GM18505 (cell line): Measurements from ENCODE around the gene EML2.

ENCODE experiments used
- ATAC-seq: cut with Tn5 transposase; IDR thresholded peaks from one replicate; pipeline ENCODE4 v1.9.1; 2021; ENCODE audit not compliant: unreplicated experiment
- POLR2A ChIP-seq: IDR thresholded peaks from 4 replicates; pipeline ENCODE4 v1.6.1; 2011; ENCODE audit warnings: borderline replicate concordance; ENCODE audit not compliant: insufficient read depth, insufficient read length; ENCODE audit errors: extremely low read depth

EML2 gene

GRCh38 chr19:45664575-45664974 lies 25.4 kb upstream of the EML2 start:
- no peak for TF ChIP-seq POLR2A
- ATAC-seq = no peak

- no peak for TF ChIP-seq POLR2A
- no peak for ATAC-seq
Measured at GRCh38 chr19:45663800-45664199, 24.6 kb upstream of the EML2 start.

GRCh38 chr19:45660636-45661035 lies 21.4 kb upstream of the EML2 start:
- no peak for TF ChIP-seq POLR2A

DNA sequence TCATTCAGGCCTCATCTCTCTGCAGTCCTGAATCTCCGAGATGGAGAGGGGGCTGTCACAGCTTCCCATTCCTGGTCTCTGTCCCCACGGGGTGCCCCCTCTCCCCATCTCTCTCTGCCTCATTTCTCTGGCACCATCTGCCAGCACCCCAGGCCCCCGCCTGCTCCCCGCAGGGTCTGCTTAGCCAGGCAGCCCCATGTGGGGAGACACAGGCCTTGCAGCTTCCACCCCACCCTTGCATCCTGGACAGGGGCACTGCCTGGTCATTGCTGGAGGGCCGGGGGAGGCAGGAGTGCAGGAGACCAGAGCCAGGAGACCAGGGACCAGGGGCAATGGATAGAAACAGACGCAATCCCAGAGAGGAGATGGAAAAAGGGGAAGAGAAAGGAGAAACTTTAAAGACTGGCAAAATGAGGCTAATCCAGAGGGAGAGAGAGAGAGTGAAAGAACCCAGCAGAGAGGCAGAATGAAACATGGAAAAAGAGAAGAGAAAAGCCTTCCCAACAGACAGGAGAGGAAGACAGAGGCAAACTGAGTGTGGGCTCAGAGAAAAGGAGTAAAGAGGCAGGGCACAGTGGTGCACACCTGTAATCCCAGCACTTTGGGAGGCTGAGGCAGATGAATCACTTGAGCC lies 20.0 kb upstream of the EML2 start:
- TF ChIP-seq POLR2A = no peak

More at GRCh38 chr19:45660636-45661035, 21.4 kb upstream of the EML2 start:
- ATAC-seq = no peak

GRCh38 chr19:45657520-45658167 lies 18.4 kb upstream of the EML2 start:
- no peak for ATAC-seq
- no peak for TF ChIP-seq POLR2A

More for the DNA sequence above, 20.0 kb upstream of the EML2 start:
- no peak for ATAC-seq

GRCh38 chr19:45655073-45655472 lies 15.9 kb upstream of the EML2 start:
- ATAC-seq = no peak
- TF ChIP-seq POLR2A = no peak

- no peak for TF ChIP-seq POLR2A
- ATAC-seq = no peak
Measured at GRCh38 chr19:45653634-45654033, 14.4 kb upstream of the EML2 start.

DNA sequence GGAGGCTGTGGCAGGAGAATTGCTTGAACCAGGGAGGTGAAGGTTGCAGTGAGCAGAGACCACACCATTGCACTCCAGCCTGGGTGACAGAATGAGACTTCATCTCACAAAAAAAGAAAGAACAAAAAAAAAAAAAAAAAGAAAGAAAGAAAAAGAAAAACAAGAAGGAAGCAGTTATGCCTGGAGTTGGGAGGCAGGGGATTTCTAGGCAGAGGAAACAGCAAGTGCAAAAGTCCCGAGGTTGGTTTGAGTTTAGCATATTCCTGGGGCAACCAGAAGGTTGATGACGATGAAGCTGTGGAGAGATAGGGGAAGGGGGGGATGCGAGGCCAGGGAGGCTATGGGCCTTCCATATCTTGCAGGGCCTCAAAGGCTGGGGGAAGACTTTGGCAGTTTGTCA lies 11.5 kb upstream of the EML2 start:
- no peak for ATAC-seq
- no peak for TF ChIP-seq POLR2A

GRCh38 chr19:45646345-45646698 lies 7.1 kb upstream of the EML2 start:
- ATAC-seq = no peak
- no peak for TF ChIP-seq POLR2A

GRCh38 chr19:45645631-45646344 lies 6.6 kb upstream of the EML2 start:
- TF ChIP-seq POLR2A = no peak
- ATAC-seq = no peak

- TF ChIP-seq POLR2A = no peak
- ATAC-seq = no peak
Measured at GRCh38 chr19:45645068-45645630, 6.0 kb upstream of the EML2 start.

- TF ChIP-seq POLR2A = no peak
- ATAC-seq = no peak
Measured at GRCh38 chr19:45643927-45644771, 5.0 kb upstream of the EML2 start.
